ENCODE results near the gene STK39. TPM values are rescaled to one million over a fixed set of nuclear protein-coding genes. Genes with fewer than 3 reads are reported as not detected.

STK39 gene
- total RNA-seq, 3 donors from 2014 or later, result 36.4 to 57.5 (median 52.5) TPM

DNA sequence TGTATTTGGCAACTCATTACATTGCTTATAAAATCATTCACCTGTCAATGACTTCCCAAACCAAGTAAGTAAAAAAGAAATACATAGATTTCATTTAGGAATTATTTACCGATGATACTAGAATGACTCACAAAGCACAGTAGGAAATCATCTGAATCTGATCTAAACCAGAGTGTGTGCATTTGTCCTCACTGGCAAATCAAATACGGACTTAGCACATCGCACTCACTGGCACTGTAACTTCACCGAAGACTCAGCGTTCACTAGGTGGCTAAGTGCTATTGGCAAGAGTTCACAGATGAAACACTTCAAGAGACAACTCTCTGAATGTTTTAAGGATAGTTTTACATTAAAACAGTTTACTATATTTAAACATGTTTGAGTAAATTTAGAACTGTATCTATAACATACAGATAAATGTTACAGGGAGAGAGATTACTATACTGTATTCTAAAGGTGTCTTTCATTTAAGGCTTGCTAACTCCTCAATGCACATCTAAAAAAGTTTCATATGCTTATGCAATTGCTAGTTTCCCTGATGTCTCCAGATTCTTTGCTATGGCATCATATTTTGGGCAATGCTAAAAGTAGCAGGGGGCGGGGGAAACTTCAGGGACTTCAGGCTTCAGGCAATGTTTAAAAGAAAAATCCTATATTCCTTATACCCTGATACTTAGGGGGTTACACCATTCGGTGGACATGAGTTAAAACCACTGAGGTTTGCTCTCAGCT is 48.8 kb downstream of the STK39 start:
- intact Hi-C loops (cut with DNase I, micrococcal nuclease), result no loop called here
- Histone ChIP-seq H3K4me1 (ENCODE audit: low read depth) (peaks cover 37% of the 10 kb centered on the region), H3K36me3 (ENCODE audit: low read depth) (no peaks in the 10 kb centered on the region), H3K4me3 (no peak overlapping the region), H3K9me3 (no peaks in the 10 kb centered on the region)
- DNase-seq, result no peak
- TF ChIP-seq, protein P1, sequence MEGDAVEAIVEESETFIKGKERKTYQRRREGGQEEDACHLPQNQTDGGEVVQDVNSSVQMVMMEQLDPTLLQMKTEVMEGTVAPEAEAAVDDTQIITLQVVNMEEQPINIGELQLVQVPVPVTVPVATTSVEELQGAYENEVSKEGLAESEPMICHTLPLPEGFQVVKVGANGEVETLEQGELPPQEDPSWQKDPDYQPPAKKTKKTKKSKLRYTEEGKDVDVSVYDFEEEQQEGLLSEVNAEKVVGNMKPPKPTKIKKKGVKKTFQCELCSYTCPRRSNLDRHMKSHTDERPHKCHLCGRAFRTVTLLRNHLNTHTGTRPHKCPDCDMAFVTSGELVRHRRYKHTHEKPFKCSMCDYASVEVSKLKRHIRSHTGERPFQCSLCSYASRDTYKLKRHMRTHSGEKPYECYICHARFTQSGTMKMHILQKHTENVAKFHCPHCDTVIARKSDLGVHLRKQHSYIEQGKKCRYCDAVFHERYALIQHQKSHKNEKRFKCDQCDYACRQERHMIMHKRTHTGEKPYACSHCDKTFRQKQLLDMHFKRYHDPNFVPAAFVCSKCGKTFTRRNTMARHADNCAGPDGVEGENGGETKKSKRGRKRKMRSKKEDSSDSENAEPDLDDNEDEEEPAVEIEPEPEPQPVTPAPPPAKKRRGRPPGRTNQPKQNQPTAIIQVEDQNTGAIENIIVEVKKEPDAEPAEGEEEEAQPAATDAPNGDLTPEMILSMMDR (IDR thresholded peaks at IDR 0.05), result no peak
- peak; percentile 58 for ATAC-seq

DNA sequence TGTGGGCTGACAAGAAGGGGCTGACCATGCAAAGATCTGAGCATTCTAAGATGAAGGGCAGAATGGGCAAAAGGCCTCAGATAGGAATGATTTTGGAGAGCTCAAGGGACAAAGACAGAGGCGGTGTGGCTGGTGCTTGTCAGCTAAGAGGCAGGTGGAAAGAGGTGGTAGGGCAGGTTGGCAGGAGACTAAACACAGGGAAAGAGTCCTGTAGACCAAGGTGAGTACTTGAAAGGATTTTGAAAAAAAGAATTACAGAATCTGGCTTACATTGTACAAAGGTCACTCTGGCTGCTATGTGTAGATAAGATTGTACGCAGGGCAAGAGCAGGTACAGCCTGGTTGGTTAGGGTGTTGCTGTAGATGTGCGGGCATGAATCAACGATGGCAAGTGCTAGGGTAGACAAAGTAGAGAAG is 50.6 kb downstream of the STK39 start:
- TF ChIP-seq, protein P1 (IDR thresholded peaks at IDR 0.05), result no peak
- peak in 1 of 3 donors; percentile 57 for DNase-seq
- peaks cover 45% of the 10 kb centered on the region for H3K4me1 ChIP-seq (ENCODE audit: low read depth)
- H3K36me3 ChIP-seq (ENCODE audit: low read depth), result no peaks in the 10 kb centered on the region
- intact Hi-C loops (cut with DNase I, micrococcal nuclease), result no loop called here
- H3K9me3 ChIP-seq, result no peaks in the 10 kb centered on the region
- no peak overlapping the region for H3K4me3 ChIP-seq
- ATAC-seq, result peak; percentile 83

DNA sequence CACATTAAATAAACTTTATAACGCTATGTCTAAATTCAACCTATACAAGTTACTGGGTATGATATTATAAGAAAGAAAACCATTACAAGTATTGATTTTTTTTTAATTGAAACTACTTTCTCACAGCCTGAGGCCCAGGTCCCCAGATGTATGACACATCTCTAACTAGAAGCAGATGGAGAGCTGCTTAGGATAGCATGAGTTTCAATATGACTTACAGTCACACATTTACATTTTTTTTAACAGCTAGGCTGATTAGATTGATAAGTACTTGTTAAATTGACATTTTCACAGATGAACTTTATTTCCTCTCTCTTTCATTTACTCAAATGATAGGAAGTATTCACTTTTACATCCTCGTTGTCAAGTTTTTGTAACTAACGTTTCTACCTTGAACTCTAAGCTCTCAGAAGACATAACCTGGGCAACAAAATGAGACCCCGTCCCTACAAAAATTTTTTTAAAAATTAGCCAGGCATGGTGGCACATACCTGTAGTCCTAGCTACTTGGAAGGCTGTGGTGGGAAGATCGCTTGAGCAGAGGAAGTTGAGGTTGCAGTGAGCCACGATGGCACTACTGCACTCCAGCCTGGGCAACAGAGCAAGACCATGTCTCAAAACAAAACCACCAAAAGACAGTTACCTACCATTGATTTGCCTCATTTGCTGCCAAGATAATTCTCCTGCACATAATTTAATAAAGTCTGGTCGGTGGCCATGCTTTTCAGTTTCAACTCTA is 52.4 kb downstream of the STK39 start:
- intact Hi-C loops (cut with DNase I, micrococcal nuclease), result no loop called here
- ATAC-seq (no peak), DNase-seq (no peak)
- no peak overlapping the region for H3K4me3 ChIP-seq
- H3K36me3 ChIP-seq (ENCODE audit: low read depth), result no peaks in the 10 kb centered on the region
- TF ChIP-seq, protein P1 (IDR thresholded peaks at IDR 0.05), result no peak
- H3K9me3 ChIP-seq, result no peaks in the 10 kb centered on the region
- peaks cover 48% of the 10 kb centered on the region for H3K4me1 ChIP-seq (ENCODE audit: low read depth)

DNA sequence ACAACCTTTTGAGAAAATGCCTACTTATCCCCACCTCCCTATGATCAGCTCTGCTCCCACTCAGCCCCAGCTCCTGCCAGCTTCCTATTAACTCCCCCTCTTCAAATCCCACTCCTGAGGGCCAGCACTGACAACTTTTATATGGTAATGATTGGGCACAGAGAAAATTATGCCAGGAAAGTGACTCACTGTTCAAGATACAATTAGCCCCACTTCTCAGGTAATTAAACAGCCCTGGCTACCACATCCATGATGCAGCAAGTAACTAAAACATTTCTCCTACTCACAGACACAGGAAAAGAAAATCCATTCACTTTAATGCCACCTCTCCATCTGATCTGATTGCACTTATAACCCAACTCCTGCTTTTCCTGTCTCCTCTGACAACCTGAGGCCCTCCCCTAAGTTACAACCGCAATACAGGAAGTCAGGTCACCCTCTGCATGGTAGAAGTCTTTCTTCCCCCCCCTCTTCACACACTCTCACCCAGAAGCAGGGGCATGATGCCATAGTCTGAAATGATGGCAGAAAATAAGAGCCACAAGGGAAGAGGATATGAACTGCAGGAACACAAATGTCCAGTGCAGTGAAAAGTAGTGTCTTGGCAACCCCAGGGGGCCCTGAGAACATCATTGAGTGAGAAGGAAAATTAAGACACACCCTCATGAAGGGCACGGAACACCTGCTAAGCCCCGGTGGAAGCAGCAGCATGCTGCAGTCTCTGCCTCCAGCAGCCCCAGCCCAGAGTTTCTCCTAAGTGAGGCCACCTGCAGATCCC is 54.4 kb downstream of the STK39 start:
- peaks cover 55% of the 10 kb centered on the region for H3K4me1 ChIP-seq (ENCODE audit: low read depth)
- intact Hi-C loops (cut with DNase I, micrococcal nuclease), result no loop called here
- peak in 1 of 3 donors; percentile 58 for DNase-seq
- H3K9me3 ChIP-seq, result no peaks in the 10 kb centered on the region
- TF ChIP-seq, protein P1 (IDR thresholded peaks at IDR 0.05), result no peak
- H3K4me3 ChIP-seq, result no peak overlapping the region
- peak; percentile 58 for ATAC-seq
- no peaks in the 10 kb centered on the region for H3K36me3 ChIP-seq (ENCODE audit: low read depth)

DNA sequence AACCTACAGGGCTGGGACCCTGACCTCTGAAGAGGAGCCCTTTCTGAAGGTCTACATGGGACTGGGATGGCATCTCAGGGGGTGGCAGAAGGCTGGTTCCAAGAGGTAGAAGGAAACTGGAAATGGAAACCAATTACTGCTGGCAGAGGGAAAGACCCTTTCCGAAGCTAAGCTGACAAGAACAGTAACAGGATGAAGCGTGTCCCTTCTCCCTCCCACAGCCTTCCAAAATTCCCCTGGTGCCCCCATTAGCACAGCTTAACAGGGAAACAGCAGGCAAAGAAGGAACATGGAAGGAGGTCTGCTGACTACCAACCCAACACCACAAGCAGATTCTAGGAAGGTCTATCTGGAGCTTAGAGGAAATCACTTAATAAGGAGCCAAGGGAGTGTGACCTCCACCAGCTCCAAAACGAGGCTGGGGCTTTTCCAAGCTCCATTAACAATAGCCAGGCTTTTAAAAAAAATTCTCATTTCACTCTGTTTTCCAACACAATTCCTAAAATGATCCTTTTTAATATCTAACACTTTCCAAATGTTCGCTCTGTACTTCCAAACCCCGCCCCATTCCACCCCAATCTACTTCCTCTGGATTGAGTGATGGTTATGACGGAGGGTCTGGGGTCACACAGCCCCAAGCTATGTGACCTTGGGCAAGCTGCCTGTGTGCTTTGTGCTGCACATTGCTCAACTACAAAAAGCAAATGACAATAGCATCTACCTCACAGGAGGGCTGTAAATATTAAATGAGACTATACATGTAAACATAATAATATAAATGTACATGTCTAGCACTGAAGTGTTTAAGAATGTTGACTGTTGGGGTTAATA is 55.2 kb downstream of the STK39 start:
- ATAC-seq (no peak), DNase-seq (no peak)
- Histone ChIP-seq H3K4me1 (ENCODE audit: low read depth) (peaks cover 52% of the 10 kb centered on the region), H3K4me3 (no peak overlapping the region), H3K36me3 (ENCODE audit: low read depth) (no peaks in the 10 kb centered on the region), H3K9me3 (no peaks in the 10 kb centered on the region)
- TF ChIP-seq, protein P1 (IDR thresholded peaks at IDR 0.05), result no peak
- intact Hi-C loops (cut with DNase I, micrococcal nuclease), result no loop called here

All from mucosa of descending colon (tissue), 3 donors.